NCI-H128 (cell line): ENCODE results near the gene TTC9B.

Experiments
- DNase-seq: peaks from one replicate; lab custom pipeline; 2025; ENCODE audit not compliant: unreplicated experiment; lab: John Stamatoyannopoulos, UW

TTC9B gene

DNA sequence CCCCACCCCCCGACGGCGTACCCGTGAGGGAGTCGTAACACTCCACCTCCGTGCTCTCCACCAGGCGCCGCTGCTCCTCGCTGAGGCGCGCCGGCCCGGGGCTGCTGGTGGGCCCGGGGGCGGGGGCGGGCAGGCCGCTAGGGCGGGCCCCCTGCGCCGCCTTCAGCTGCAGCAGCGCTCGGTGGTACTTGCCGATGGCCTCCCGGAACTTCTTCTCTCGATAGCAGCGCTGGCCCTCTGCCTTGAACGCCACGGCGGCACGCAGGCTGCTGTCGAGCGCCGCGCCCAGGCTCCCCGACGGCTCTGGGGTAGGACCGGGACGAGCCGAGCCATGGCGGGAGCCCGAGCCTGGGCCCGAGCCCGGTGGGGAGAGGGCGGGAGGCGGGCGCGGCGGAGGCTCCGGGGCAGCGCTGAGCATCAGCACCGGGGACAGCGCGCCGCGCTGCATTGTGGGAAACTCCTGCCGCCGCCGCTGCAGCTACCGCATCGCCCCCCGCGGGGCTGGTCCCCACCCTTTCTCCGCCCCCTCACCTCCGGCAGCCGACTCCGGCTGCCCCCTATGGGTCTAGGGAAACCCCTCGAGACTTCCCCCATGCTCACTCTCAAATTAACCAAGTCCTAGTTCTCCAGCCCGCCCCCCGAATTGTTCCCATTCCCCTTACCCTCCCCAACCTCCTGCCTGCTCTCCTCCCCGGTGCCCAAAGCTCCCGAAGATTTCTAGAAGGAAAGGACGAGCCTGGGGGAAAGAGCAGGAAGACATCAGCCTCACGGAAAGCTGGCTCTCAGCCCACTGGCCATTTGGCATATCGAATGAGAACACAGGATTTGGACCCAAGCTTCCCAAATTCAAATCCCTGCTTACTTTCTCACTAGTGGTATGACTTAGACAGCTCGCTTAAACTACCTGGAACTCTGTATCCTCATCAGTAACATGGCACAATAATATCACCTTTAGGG, at the start of gene TTC9B:
TSS of gene TTC9B (minus strand) at position 451 of the 957 bp plus-strand sequence. CDS start at position 448, 3 bp downstream.
- no peak for DNase-seq

DNA sequence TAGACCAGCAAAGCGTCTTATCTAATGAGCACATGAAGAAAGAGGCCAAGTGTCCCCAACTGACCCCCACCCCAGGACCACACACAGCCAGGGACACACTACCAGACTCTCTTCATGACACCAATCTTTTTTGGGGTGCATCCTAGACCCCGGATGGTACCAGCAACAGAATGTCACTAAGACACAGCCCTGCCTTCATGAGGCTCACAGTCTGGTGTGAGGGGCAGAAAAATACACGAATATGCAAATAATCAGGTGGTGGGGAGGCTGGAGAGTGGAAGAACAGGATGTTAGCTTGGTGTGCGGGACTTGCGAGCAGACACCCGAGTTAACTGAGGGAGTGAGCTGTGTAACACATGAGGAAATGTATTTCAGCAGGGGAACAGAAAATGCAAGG, 49.4 kb upstream of the TTC9B start:
- no peak for DNase-seq

GRCh38 chr19:40266912-40267600, 48.9 kb upstream of the TTC9B start:
- DNase-seq: no peak

GRCh38 chr19:40266119-40266518, 47.9 kb upstream of the TTC9B start:
- DNase-seq: no peak

- no peak for DNase-seq
These were observed 47.5 kb upstream of the TTC9B start for GRCh38 chr19:40265763-40266099.

DNA sequence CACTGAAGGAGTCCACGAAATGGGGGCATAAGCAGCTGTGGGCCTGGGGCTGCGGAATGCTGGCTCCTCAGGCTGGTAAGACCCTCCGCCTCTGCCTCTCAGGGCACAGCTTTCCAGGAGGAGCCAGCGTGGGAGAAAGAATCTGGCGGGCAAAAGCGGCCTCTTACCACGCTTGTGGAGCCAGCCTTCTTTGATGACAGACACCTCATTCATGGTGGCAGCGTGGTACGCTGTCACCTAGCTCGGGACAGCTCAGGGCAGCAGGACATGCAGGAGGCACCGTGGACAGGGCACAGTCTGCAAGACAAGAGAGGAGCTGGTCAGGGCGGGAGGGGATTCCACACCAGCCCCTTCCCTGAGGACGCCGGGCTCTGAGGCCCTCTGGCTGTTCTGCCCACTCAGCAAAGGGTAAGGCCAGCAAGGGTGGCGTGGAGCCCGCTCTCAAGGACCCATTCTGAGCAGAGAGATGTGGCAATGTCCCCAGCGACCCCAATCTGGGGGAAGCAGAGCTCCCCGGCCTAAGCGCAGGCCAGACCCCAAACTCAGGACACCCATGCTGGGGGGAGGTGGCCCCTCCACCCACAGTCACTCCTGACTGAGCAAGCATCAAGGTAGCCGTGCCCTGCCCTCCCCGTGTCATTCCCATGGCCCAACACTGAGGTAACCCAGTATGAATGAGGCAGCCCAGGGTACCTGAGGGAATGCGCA, 47.0 kb upstream of the TTC9B start:
- DNase-seq: no peak

DNA sequence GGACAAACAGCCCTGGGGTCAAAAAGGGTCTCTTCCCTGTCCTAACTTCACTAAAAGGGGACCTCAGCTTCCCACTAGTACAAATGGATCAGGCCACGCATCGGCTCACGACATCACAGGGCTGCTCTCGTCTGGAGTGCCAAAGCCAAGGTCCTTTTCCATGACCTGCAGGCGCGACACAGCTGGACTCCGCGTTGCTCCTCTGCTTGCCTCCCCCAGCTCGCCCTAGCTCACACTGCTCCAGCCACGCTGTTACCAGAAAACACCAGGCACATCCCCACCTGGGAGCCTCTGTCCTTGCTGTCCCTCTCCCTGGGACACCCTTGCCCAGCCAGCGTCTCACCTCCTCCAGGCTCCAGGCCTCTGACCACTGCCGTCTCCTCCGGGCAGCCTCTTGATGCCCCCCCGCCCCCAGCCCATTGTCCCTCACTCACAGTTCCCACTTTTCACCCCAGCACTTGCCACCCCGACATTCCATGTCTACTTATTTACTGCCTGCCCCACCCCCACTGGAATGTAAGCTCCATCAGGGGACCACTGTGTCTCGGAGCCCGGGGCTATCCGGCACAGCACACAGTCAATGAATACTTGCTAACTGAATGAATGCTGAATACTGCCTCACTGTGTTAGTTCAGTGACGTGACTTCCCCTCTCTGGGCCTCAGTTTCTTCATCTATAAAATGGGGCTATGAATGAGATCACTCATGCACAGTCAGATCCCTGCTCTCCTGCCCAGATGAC, 46.3 kb upstream of the TTC9B start:
- DNase-seq: no peak

DNA sequence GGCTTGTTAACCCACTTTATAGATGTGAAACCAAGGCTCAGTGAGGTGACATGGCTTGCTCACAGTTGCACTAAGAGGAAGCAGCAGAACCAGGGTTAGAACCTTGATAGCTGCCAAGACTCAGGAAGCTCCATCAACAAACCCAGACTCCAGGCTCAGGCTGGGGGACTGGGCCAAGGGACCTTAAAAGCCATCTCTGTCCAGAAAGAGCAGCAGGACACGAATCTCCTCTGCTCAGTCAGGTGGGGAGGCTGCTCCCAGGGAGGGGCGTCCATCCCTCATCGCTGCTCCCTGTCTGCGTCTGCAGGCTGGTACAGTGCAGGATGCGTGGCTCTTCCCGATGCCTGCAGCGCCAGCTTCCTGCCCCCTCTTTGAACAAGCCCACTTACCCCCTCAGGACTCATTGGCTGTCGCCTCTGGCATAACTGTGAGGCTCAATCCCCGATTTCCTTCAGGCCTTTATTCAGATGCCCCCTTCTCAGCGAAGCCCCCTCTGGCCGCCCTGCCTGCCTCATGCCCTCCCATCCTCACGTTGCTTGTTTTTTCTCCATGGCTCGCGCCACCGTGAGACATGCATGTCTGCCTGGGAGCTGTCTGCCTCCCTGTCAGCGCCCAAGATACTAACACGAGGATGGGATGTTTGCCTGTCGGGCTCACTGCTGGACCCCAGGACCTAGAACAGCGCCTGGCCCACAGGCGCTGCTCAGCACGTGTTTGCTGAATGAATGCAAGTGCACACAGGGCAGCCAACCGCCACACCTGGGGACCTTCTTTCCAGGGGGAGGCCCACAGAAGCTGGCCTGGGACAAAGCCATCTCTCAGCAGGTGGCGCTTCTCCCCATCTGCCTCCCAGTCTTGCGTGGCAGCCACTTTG, 45.5 kb upstream of the TTC9B start:
- no peak for DNase-seq

GRCh38 chr19:40262422-40262821, 44.2 kb upstream of the TTC9B start:
- no peak for DNase-seq

GRCh38 chr19:40261631-40262030, 43.4 kb upstream of the TTC9B start:
- DNase-seq: no peak

GRCh38 chr19:40257096-40257517, 38.9 kb upstream of the TTC9B start:
- DNase-seq: no peak

DNA sequence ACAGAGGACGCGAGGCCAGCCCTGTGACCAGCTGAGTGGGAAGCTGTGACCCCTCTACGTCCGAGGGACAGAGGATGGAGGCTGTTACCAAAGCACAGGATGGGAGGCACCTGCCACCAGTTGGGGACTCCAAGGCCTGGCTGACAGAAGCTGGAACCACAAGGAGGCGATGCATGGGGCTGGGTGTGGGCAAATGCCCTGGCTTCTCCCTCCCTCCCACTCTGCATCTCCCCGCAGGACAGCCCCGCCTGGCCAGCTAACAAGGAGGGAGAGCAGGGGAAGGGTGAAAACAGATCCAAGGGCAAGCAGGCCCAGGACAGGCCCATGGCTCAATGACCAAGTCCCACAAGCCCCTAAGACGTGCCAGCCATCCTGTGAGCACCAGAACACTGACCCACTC, 38.3 kb upstream of the TTC9B start:
- no peak for DNase-seq

DNA sequence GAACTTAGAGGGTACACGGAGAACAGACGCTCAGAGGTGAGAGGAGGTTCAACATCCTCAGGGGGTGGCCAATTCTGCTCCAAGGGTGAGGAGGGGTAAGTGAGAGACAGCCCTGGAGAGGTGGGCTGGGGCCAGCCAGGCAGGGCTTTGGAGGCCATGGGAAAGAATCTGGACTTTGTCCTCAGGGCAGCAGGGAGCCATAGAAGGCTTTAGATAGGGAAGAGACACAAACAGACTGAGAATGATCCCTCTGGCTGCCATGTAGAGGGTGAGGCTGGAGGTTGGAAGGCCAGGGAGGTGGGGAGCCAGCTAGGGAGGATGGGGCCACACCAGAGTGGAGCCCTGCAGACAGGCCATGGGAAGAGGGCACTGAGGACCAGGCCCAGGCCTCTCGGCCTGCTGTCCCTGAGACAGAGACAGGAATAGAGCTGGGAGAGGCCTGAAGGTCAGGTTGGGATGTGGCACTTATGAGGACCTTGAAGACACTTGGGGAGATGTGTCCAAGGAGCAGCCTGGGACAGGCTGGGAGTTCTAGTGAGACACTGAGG, 37.5 kb upstream of the TTC9B start:
- DNase-seq: no peak

GRCh38 chr19:40254714-40255418, 36.7 kb upstream of the TTC9B start:
- no peak for DNase-seq

DNA sequence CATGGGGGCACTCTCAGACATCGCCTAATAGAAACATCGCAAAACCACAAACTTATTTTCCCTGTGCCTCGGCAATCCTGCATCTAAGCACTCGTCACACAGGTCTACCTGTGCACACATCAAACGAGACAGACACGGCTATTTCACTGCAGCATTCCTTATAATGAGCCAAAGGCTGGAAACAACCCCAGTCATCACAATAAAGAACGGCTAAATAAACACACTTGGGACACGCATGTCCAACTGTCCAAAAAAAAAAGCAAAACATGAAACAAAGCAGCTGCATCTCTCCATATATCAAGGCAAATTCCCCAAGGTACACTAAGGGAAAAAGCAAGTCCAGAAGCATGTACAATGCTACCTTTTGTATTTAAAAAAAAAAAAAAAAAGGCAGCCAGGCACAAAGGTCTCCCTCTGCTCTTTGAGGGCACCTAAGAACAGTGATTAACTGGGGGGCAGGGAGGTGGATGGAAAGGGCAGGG, 35.5 kb upstream of the TTC9B start:
- DNase-seq: no peak

- no peak for DNase-seq
These were observed 34.2 kb upstream of the TTC9B start for GRCh38 chr19:40252395-40252794.

GRCh38 chr19:40251991-40252390, 33.8 kb upstream of the TTC9B start:
- no peak for DNase-seq

GRCh38 chr19:40251244-40251643, 33.1 kb upstream of the TTC9B start:
- DNase-seq: no peak

DNA sequence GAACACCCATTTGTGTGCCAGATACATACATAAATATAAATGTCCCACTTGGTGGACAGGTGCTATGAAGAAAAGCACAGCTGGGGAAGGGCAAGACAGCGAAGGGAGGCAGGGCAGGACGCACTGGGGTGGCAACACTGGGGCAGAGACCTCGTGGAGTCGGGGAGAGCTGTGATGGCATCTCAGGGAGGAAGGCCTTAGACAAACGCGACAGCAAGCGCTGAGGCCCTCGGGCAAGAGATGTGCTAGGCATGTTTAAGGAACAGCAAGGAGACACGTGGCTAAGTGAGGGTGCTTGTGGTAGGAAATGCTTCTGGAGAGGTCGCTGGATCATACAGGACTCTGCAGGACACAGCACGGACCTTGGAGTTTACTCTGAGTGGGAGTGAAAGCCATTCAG, 31.6 kb upstream of the TTC9B start:
- no peak for DNase-seq
